Muscle layer of colon (tissue), 2 donors: ENCODE results near the gene MAP2K2.
"Not testable (repeated sequence)": the region's sequence is repeated elsewhere in the genome, so short reads cannot be mapped to it uniquely, and the experiment has no call there.

Experiments used
- H3K27ac ChIP-seq: one replicate; pipeline ENCODE4 v1.7.0; 2013; ENCODE audit warnings: low read depth, mild to moderate bottlenecking, low read length, moderate library complexity
- H3K27me3 ChIP-seq, 2 donors: one replicate each; pipeline ENCODE4 v1.7.0; 2013; ENCODE audit warnings: low read length in 2 of 2, mild to moderate bottlenecking in 2 of 2; ENCODE audit not compliant: insufficient read depth in 2 of 2, control insufficient read depth in 1 of 2
- H3K36me3 ChIP-seq: one replicate; pipeline ENCODE4 v1.7.0; 2013; ENCODE audit warnings: mild to moderate bottlenecking, low read length; ENCODE audit not compliant: insufficient read depth
- H3K4me1 ChIP-seq: one replicate; pipeline ENCODE4 v1.7.0; 2013; ENCODE audit warnings: mild to moderate bottlenecking, low read length; ENCODE audit not compliant: insufficient read depth
- H3K4me3 ChIP-seq, 2 donors: one replicate each; pipeline ENCODE4 v1.7.0; 2013; ENCODE audit warnings: low read length in 2 of 2, low read depth in 1 of 2, mild to moderate bottlenecking in 1 of 2, moderate library complexity in 1 of 2
- H3K9ac ChIP-seq: one replicate; pipeline ENCODE4 v1.7.0; 2013; ENCODE audit warnings: low read length
- H3K9me3 ChIP-seq: one replicate; pipeline ENCODE4 v1.7.0; 2013; ENCODE audit warnings: mild to moderate bottlenecking, low read length
- donor health status: abdominal sarcoma.
- donor health status: Adenocarcinoma of cecum.

MAP2K2 gene

GRCh38 chr19:4149518-4150288, 25.8 kb upstream of the MAP2K2 start:
- H3K27me3 ChIP-seq, result peaks cover 0 to 7% of the 10 kb centered on the region in 2 donors
- H3K4me1 ChIP-seq, result no peaks in the 10 kb centered on the region
- H3K9me3 ChIP-seq, result no peaks in the 10 kb centered on the region
- no peaks in the 10 kb centered on the region for H3K36me3 ChIP-seq
- no peak overlapping the region for H3K27ac ChIP-seq
- H3K4me3 ChIP-seq, result no peak overlapping the region
- H3K9ac ChIP-seq, result no peak overlapping the region

- Histone ChIP-seq H3K4me3 (no peak overlapping the region), H3K9ac (no peak overlapping the region), H3K36me3 (no peaks in the 10 kb centered on the region), H3K4me1 (no peaks in the 10 kb centered on the region), H3K27me3 (peaks cover 0 to 3% of the 10 kb centered on the region in 2 donors), H3K9me3 (no peaks in the 10 kb centered on the region), H3K27ac (no peak overlapping the region)
Measured at GRCh38 chr19:4144666-4145249, 20.8 kb upstream of the MAP2K2 start.

- not testable (repeated sequence) for H3K27me3 ChIP-seq, H3K9ac ChIP-seq, H3K4me1 ChIP-seq, H3K9me3 ChIP-seq, H3K36me3 ChIP-seq, H3K4me3 ChIP-seq, H3K27ac ChIP-seq
Measured at GRCh38 chr19:4142916-4143315, 19.0 kb upstream of the MAP2K2 start.

- no peaks in the 10 kb centered on the region for H3K36me3 ChIP-seq
- H3K27me3 ChIP-seq, result peaks cover 0 to 3% of the 10 kb centered on the region in 2 donors
- no peak overlapping the region for H3K4me3 ChIP-seq
- no peaks in the 10 kb centered on the region for H3K4me1 ChIP-seq
- H3K27ac ChIP-seq, result no peak overlapping the region
- no peaks in the 10 kb centered on the region for H3K9me3 ChIP-seq
- no peak overlapping the region for H3K9ac ChIP-seq
Measured at GRCh38 chr19:4140237-4140711, 16.4 kb upstream of the MAP2K2 start.

- H3K9ac ChIP-seq, result no peak overlapping the region
- no peaks in the 10 kb centered on the region for H3K36me3 ChIP-seq
- no peaks in the 10 kb centered on the region for H3K4me1 ChIP-seq
- H3K27me3 ChIP-seq, result peaks cover 0 to 2% of the 10 kb centered on the region in 2 donors
- no peak overlapping the region for H3K27ac ChIP-seq
- H3K9me3 ChIP-seq, result no peaks in the 10 kb centered on the region
- no peak overlapping the region for H3K4me3 ChIP-seq
Measured at GRCh38 chr19:4139614-4140236, 15.8 kb upstream of the MAP2K2 start.

GRCh38 chr19:4138445-4138844, 14.5 kb upstream of the MAP2K2 start:
- Histone ChIP-seq H3K27me3 (no peaks in the 10 kb centered on the region), H3K9me3 (no peaks in the 10 kb centered on the region), H3K27ac (no peak overlapping the region), H3K36me3 (no peaks in the 10 kb centered on the region), H3K4me3 (no peak overlapping the region), H3K4me1 (no peaks in the 10 kb centered on the region), H3K9ac (no peak overlapping the region)

- no peak overlapping the region for H3K4me3 ChIP-seq
- H3K27ac ChIP-seq, result no peak overlapping the region
- H3K27me3 ChIP-seq, result no peaks in the 10 kb centered on the region
- H3K9me3 ChIP-seq, result no peaks in the 10 kb centered on the region
- H3K4me1 ChIP-seq, result no peaks in the 10 kb centered on the region
- H3K36me3 ChIP-seq, result no peaks in the 10 kb centered on the region
- no peak overlapping the region for H3K9ac ChIP-seq
Measured at GRCh38 chr19:4136680-4137088, 12.8 kb upstream of the MAP2K2 start.

GRCh38 chr19:4135386-4135785, 11.5 kb upstream of the MAP2K2 start:
- not testable (repeated sequence) for H3K36me3 ChIP-seq, H3K9ac ChIP-seq, H3K27ac ChIP-seq, H3K27me3 ChIP-seq, H3K4me3 ChIP-seq, H3K4me1 ChIP-seq, H3K9me3 ChIP-seq

GRCh38 chr19:4134351-4134750, 10.4 kb upstream of the MAP2K2 start:
- Histone ChIP-seq H3K9me3 (no peaks in the 10 kb centered on the region), H3K9ac (no peak overlapping the region), H3K36me3 (no peaks in the 10 kb centered on the region), H3K4me3 (no peak overlapping the region), H3K4me1 (no peaks in the 10 kb centered on the region), H3K27me3 (no peaks in the 10 kb centered on the region), H3K27ac (no peak overlapping the region)

GRCh38 chr19:4130744-4131438, 7.0 kb upstream of the MAP2K2 start:
- no peak overlapping the region for H3K9ac ChIP-seq
- no peak overlapping the region for H3K27ac ChIP-seq
- no peak overlapping the region for H3K4me3 ChIP-seq
- H3K27me3 ChIP-seq, result no peaks in the 10 kb centered on the region
- no peaks in the 10 kb centered on the region for H3K9me3 ChIP-seq
- no peaks in the 10 kb centered on the region for H3K4me1 ChIP-seq
- H3K36me3 ChIP-seq, result no peaks in the 10 kb centered on the region

GRCh38 chr19:4129050-4129449, 5.1 kb upstream of the MAP2K2 start:
- not testable (repeated sequence) for H3K27me3 ChIP-seq, H3K9ac ChIP-seq, H3K27ac ChIP-seq, H3K36me3 ChIP-seq, H3K9me3 ChIP-seq, H3K4me3 ChIP-seq, H3K4me1 ChIP-seq
